Measurements from ENCODE around the gene HDGFL2.

HDGFL2 gene

GRCh38 chr19:4456843-4457653 lies 15.0 kb upstream of the HDGFL2 start:
- H3K36me3 ChIP-seq (ENCODE audit: control insufficient read depth, insufficient read depth, low read length): peaks cover 17% of the 10 kb centered on the region
- DNase-seq (ENCODE audit: extremely low read depth, insufficient read length): no peak

GRCh38 chr19:4457654-4458395 lies 14.3 kb upstream of the HDGFL2 start, which contains the start of gene UBXN6:
TSS of gene UBXN6 (minus strand) at chr19:4457794. CDS start at chr19:4457697, 97 bp downstream.
- peak within 1 kb of the TSS; percentile 82 for H3K4me3 ChIP-seq (replicated peaks; ENCODE audit: low read depth, low read length)
- no peaks in the 10 kb centered on the region for H3K27me3 ChIP-seq (replicated peaks; ENCODE audit: control insufficient read depth, insufficient read depth, low read length)
- H3K36me3 ChIP-seq (ENCODE audit: control insufficient read depth, insufficient read depth, low read length): peaks cover 9% of the 10 kb centered on the region
- TF ChIP-seq CTCF (IDR thresholded peaks at IDR 0.05; ENCODE audit: insufficient read depth, low read length, poor library complexity, severe bottlenecking): no peak
- peak; percentile 97 for DNase-seq (ENCODE audit: extremely low read depth, insufficient read length)

More at GRCh38 chr19:4456843-4457653, 15.0 kb upstream of the HDGFL2 start:
- no peak for TF ChIP-seq CTCF (IDR thresholded peaks at IDR 0.05; ENCODE audit: insufficient read depth, low read length, poor library complexity, severe bottlenecking)
- Histone ChIP-seq H3K27me3 (replicated peaks; ENCODE audit: control insufficient read depth, insufficient read depth, low read length) (no peaks in the 10 kb centered on the region), H3K4me3 (replicated peaks; ENCODE audit: low read depth, low read length) (peak overlapping the region; percentile 82)

GRCh38 chr19:4464815-4465581 lies 7.1 kb upstream of the HDGFL2 start:
- H3K36me3 ChIP-seq (ENCODE audit: control insufficient read depth, insufficient read depth, low read length): no peaks in the 10 kb centered on the region
- H3K4me3 ChIP-seq (replicated peaks; ENCODE audit: low read depth, low read length): no peak overlapping the region
- no peaks in the 10 kb centered on the region for H3K27me3 ChIP-seq (replicated peaks; ENCODE audit: control insufficient read depth, insufficient read depth, low read length)
- no peak for DNase-seq (ENCODE audit: extremely low read depth, insufficient read length)
- no peak for TF ChIP-seq CTCF (IDR thresholded peaks at IDR 0.05; ENCODE audit: insufficient read depth, low read length, poor library complexity, severe bottlenecking)

- TF ChIP-seq CTCF (IDR thresholded peaks at IDR 0.05; ENCODE audit: insufficient read depth, low read length, poor library complexity, severe bottlenecking): no peak
- H3K4me3 ChIP-seq (replicated peaks; ENCODE audit: low read depth, low read length): no peak overlapping the region
- no peaks in the 10 kb centered on the region for H3K36me3 ChIP-seq (ENCODE audit: control insufficient read depth, insufficient read depth, low read length)
- H3K27me3 ChIP-seq (replicated peaks; ENCODE audit: control insufficient read depth, insufficient read depth, low read length): no peaks in the 10 kb centered on the region
- no peak for DNase-seq (ENCODE audit: extremely low read depth, insufficient read length)
These were observed 4.3 kb upstream of the HDGFL2 start for GRCh38 chr19:4467835-4468234.

GRCh38 chr19:4471403-4472173 lies 509 bp upstream of the HDGFL2 start:
- Histone ChIP-seq H3K4me3 (replicated peaks; ENCODE audit: low read depth, low read length) (peak overlapping the region; percentile 75), H3K36me3 (ENCODE audit: control insufficient read depth, insufficient read depth, low read length) (peaks cover under 1% of the 10 kb centered on the region), H3K27me3 (replicated peaks; ENCODE audit: control insufficient read depth, insufficient read depth, low read length) (no peaks in the 10 kb centered on the region)
- DNase-seq (ENCODE audit: extremely low read depth, insufficient read length): peak; percentile 98
- no peak for TF ChIP-seq CTCF (IDR thresholded peaks at IDR 0.05; ENCODE audit: insufficient read depth, low read length, poor library complexity, severe bottlenecking)
